ENCODE measurements around the gene BMP7.

- TF ChIP-seq CTCF (conservative IDR thresholded peaks at IDR 0.05 in 1 of 2, IDR thresholded peaks at IDR 0.05 in 1 of 2; ENCODE audit: extremely low read depth in 1 of 2, insufficient read depth in 1 of 2, low read depth in 1 of 2, low read length in 2 of 2) (no peak), EZH2 (IDR thresholded peaks at IDR 0.05; ENCODE audit: borderline replicate concordance, low read length) (no peak)
Measured at GRCh38 chr20:57153238-57153905, 113.1 kb downstream of the BMP7 start.
